NCI-H446 (cell line): ENCODE data around the gene GOLGA8J.
A peak's percentile ranks its signal among the peaks of the same experiment; 100 is the strongest.
"Not testable (repeated sequence)": the region's sequence is repeated elsewhere in the genome, so short reads cannot be mapped to it uniquely, and the experiment has no call there.

Source experiments
- DNase-seq, 2 experiments: peaks; one replicate each; lab custom pipeline; 2025; lab: John Stamatoyannopoulos, UW

The GOLGA8J gene

GRCh38 chr15:30082655-30083054 lies at the start of gene GOLGA8J:
Gene GOLGA8J, plus strand, starts transcription at chr15:30082955. Its CDS starts 98 bp downstream, at chr15:30083053.
- not testable (repeated sequence) for DNase-seq

- no peak for DNase-seq
Observed at GRCh38 chr15:30033211-30033610, 49.5 kb upstream of the GOLGA8J start.

- no peak for DNase-seq
Observed at GRCh38 chr15:30033763-30034162, 49.0 kb upstream of the GOLGA8J start.

- DNase-seq: no peak
Observed at GRCh38 chr15:30036036-30036703, 46.6 kb upstream of the GOLGA8J start.

GRCh38 chr15:30038667-30039523 lies 43.9 kb upstream of the GOLGA8J start:
- peak; percentile 67 to 89 for DNase-seq

GRCh38 chr15:30041868-30042267 lies 40.9 kb upstream of the GOLGA8J start:
- no peak for DNase-seq

GRCh38 chr15:30042556-30042955 lies 40.2 kb upstream of the GOLGA8J start:
- no peak for DNase-seq

- DNase-seq: peak in 1 of 2 experiments; percentile 5
Observed at GRCh38 chr15:30043211-30043655, 39.5 kb upstream of the GOLGA8J start.

- DNase-seq: no peak
Observed at GRCh38 chr15:30044377-30044776, 38.4 kb upstream of the GOLGA8J start.

- DNase-seq: not testable (repeated sequence)
Observed at GRCh38 chr15:30044826-30045225, 37.9 kb upstream of the GOLGA8J start.

- not testable (repeated sequence) for DNase-seq
Observed at GRCh38 chr15:30045248-30046041, 37.3 kb upstream of the GOLGA8J start.

GRCh38 chr15:30046430-30046829 lies 36.3 kb upstream of the GOLGA8J start:
- no peak for DNase-seq

- DNase-seq: no peak
Observed at GRCh38 chr15:30055604-30056003, 27.2 kb upstream of the GOLGA8J start.

- DNase-seq: no peak
Observed at GRCh38 chr15:30056166-30056565, 26.6 kb upstream of the GOLGA8J start.

GRCh38 chr15:30059771-30060170 lies 23.0 kb upstream of the GOLGA8J start:
- no peak for DNase-seq

GRCh38 chr15:30062881-30063280 lies 19.9 kb upstream of the GOLGA8J start:
- DNase-seq: no peak

- no peak for DNase-seq
Observed at GRCh38 chr15:30063835-30064546, 18.8 kb upstream of the GOLGA8J start.

GRCh38 chr15:30065025-30065801 lies 17.5 kb upstream of the GOLGA8J start:
- DNase-seq: no peak

GRCh38 chr15:30068326-30068725 lies 14.4 kb upstream of the GOLGA8J start:
- DNase-seq: no peak

GRCh38 chr15:30072630-30073029 lies 10.1 kb upstream of the GOLGA8J start:
- DNase-seq: no peak

GRCh38 chr15:30073915-30074314 lies 8.8 kb upstream of the GOLGA8J start:
- no peak for DNase-seq
